Activated CD8-positive, alpha-beta memory T cell treated with anti-CD3 and anti-CD28 coated beads for 24 hours (primary cell): ENCODE data around the gene MTA3.
"Not testable (repeated sequence)": the region's sequence is repeated elsewhere in the genome, so short reads cannot be mapped to it uniquely, and the experiment has no call there.

Experiments
- DNase-seq: peaks from one replicate; pipeline ENCODE4 v3.0.0-alpha.2; 2020

MTA3 gene

GRCh38 chr2:42568401-42569115 lies at the start of gene MTA3:
Gene MTA3 (plus strand): TSS chr2:42568632. CDS start chr2:42568746, 114 bp downstream.
- DNase-seq: peak; percentile 85

GRCh38 chr2:42519624-42520023 lies 48.8 kb upstream of the MTA3 start:
- DNase-seq: no peak

- no peak for DNase-seq
Measured at GRCh38 chr2:42522035-42522434, 46.4 kb upstream of the MTA3 start.

- DNase-seq: no peak
Measured at GRCh38 chr2:42523341-42523740, 45.1 kb upstream of the MTA3 start.

GRCh38 chr2:42532397-42532796 lies 36.0 kb upstream of the MTA3 start:
- no peak for DNase-seq

GRCh38 chr2:42537493-42537892 lies 30.9 kb upstream of the MTA3 start:
- no peak for DNase-seq

- DNase-seq: no peak
Measured at GRCh38 chr2:42542871-42543270, 25.6 kb upstream of the MTA3 start.

- DNase-seq: no peak
Measured at GRCh38 chr2:42545023-42545721, 23.3 kb upstream of the MTA3 start.

- DNase-seq: no peak
Measured at GRCh38 chr2:42545841-42546390, 22.5 kb upstream of the MTA3 start.

GRCh38 chr2:42547014-42547413 lies 21.4 kb upstream of the MTA3 start:
- DNase-seq: no peak

- no peak for DNase-seq
Measured at GRCh38 chr2:42547446-42548295, 20.8 kb upstream of the MTA3 start.

- no peak for DNase-seq
Measured at GRCh38 chr2:42550870-42551269, 17.6 kb upstream of the MTA3 start.

GRCh38 chr2:42554392-42554791 lies 14.0 kb upstream of the MTA3 start:
- no peak for DNase-seq

GRCh38 chr2:42556315-42556890 lies 12.0 kb upstream of the MTA3 start:
- no peak for DNase-seq

GRCh38 chr2:42557306-42557705 lies 11.1 kb upstream of the MTA3 start:
- no peak for DNase-seq

GRCh38 chr2:42558827-42559226 lies 9.6 kb upstream of the MTA3 start:
- no peak for DNase-seq

GRCh38 chr2:42560133-42560532 lies 8.3 kb upstream of the MTA3 start:
- not testable (repeated sequence) for DNase-seq

GRCh38 chr2:42560899-42561298 lies 7.5 kb upstream of the MTA3 start:
- no peak for DNase-seq

- DNase-seq: no peak
Measured at GRCh38 chr2:42562474-42563144, 5.8 kb upstream of the MTA3 start.

GRCh38 chr2:42566025-42566424 lies 2.4 kb upstream of the MTA3 start:
- DNase-seq: no peak

GRCh38 chr2:42566837-42567321 lies 1.6 kb upstream of the MTA3 start:
- no peak for DNase-seq

GRCh38 chr2:42567364-42567763 lies 1.1 kb upstream of the MTA3 start:
- no peak for DNase-seq
